T-helper 9 cell (primary cell): ENCODE results near the gene C19orf73.
"Not testable (repeated sequence)": the region's sequence is repeated elsewhere in the genome, so short reads cannot be mapped to it uniquely, and the experiment has no call there.

Experiments used
- DNase-seq: peaks from one replicate; pipeline ENCODE4 v3.0.0-alpha.2; 2020

Gene C19orf73

DNA sequence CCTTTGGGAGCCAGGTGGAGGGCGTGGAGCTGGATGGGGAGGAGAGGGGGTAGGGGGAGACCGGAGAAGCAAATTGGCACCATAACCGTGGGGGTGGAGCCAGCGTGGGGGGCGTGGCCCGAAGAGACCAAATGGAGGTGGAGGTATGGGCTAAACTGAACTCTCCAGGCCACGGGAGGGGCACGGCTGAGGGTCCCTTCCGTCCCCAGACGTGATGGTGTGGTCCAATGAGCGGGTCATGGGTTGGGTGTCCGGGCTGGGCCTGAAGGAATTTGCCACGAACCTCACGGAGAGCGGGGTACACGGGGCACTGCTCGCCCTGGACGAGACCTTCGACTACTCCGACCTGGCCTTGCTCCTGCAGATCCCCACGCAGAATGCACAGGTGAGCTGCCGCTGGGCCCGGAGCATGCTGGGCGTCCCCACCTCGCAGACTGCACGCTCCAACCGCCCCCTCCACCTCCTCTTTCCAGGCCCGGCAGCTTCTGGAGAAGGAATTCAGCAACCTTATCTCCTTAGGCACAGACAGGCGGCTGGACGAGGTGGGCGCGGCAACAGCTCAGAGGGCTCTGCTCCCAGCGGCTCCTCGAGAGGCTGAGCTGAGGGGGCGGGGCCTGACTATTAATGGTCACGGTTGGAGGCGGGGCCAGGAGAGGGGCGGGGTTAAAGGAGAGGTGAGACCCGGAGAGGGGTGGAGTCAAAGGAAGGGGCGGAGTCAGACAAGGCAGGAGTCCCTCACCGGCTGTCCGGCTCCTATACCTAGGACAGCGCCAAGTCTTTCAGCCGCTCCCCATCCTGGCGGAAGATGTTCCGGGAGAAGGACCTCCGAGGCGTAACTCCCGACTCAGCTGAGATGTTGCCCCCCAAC, 30.1 kb upstream of the C19orf73 start:
- peak; percentile 73 for DNase-seq

GRCh38 chr19:49148044-49148682, 29.2 kb upstream of the C19orf73 start:
- DNase-seq: no peak

- not testable (repeated sequence) for DNase-seq
These were observed 27.4 kb upstream of the C19orf73 start for GRCh38 chr19:49146408-49146770.

DNA sequence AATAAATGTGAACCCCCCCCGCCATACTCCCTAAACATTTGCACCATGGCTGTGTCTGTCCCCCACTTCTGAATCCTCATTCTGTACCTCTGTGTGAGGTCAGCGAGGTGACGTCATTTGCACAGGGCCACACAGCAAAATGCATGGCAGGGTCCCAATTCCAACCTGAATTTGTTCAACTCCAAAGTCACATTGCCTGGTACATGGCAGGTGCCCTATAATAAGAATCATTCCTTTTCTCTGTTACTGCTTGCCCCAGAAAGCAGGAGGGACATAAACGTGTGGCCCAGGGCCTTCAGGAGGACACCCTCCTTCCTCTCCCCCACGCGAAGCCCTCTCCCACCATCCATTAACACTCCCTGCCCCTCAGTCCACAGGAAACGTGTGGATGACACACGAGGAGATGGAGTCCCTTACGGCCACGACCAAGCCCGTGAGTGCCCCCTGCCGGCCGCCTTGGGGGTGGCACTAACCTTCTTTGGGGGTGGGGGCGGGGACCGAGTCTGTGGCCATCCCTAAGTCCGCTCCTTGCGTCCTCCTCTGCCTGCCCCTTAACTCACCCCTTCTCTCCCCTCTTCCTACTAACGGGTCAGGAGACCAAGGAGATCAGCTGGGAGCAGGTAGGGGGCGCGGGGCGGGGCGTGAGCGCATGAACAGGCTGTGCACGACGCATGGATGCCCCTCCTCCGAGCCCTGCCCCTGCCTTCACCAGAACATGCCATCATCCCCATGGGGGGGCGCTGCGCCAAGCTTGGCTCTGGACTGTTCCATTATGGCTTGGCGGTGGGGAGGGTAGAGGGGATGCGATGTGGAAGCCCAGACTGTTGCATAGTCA, 26.8 kb upstream of the C19orf73 start:
- DNase-seq: peak; percentile 84

DNA sequence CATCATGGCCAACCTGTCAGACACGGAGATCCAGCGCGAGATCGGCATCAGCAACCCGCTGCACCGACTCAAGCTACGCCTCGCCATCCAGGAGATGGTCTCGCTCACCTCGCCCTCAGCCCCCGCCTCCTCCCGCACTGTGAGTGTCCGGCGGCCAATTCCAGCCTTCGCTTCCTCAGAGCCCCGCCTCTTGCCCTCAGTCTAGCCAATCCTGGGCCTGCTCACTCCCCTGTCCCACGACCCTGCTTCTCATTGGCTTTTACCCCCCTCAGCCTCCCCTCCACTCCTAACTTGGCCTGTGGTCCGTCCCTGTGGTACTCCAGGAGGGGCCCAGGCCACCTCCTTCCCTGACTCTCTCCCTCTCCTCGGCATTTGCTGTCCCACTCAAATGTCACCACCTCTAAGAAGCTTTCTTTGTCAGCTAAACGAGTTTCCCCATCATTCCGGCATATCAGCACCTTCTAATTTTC, 24.0 kb upstream of the C19orf73 start:
- DNase-seq: no peak

DNA sequence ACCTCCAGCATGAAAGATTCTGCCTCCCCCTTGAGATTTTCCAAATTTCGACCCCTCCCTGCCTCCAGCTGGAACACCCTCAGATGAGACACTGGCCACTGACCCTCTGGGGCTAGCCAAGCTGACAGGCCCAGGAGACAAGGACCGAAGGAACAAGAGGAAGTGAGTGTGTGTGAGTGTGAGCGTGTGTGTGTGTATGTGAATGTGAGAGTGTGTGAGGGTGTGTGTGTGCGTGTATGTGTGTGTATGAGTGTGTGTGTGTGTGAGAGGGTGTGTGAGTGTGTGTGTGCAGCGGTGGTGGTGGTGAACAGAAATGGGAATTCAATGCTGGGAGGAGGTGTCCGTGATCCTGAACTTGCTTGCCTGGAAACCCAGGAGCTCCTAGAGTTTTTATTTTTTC, 22.4 kb upstream of the C19orf73 start:
- no peak for DNase-seq

DNA sequence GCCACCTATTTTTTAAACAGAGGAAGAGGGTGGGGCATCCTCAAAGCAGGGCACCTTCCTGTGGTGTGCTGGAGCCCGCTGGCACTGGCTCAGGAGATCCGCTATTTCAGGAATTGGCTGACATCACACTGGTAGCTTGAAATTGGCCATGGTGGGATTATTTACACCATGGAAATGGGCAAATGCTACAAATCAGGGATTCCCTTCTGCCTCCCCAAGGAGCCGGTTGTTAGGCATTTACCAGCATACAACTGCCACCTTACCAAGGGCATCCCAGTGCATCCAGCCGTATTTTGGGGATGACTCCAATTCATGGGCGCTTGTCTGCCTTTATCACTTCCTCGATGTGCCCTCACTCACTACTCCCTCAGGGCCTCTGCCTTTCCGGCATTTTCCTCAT, 22.0 kb upstream of the C19orf73 start:
- DNase-seq: no peak

DNA sequence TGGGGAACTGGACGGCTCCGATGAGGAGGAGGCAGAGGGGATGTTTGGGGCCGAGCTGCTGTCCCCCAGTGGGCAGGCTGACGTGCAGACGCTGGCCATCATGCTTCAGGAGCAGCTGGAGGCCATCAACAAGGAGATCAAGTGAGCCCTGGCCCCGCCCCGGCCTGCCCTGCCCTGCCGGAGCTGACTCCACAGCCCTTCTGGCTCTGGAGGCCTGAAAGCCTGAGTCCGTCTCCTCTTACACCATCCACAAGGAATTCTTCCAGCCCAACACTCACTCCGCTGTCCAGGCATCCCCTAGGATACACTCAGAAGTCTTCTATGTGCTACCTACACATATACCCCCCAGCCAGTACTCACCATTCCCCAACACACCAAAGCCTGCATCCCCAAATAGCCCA, 17.8 kb upstream of the C19orf73 start:
- no peak for DNase-seq

DNA sequence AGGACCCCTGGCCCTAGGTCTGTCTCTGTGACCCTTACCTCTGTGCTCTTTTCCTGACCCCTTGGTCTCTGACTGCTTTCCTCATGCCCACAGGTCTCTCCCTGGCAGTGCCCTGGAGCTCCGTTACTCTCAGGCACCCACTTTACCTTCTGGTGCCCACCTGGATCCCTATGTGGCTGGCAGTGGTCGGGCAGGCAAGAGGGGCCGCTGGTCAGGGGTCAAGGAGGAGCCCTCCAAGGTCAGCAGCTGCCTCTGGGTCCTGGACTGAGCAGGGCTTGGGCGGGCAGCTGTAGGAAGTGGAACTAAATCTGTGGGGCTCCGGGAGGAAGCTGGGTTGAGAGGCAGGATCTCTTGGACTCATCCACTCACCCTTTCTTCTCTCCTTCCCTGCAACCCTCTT, 16.7 kb upstream of the C19orf73 start:
- DNase-seq: no peak

GRCh38 chr19:49133621-49134454, 14.9 kb upstream of the C19orf73 start:
- no peak for DNase-seq

GRCh38 chr19:49132974-49133609, 14.1 kb upstream of the C19orf73 start:
- no peak for DNase-seq

DNA sequence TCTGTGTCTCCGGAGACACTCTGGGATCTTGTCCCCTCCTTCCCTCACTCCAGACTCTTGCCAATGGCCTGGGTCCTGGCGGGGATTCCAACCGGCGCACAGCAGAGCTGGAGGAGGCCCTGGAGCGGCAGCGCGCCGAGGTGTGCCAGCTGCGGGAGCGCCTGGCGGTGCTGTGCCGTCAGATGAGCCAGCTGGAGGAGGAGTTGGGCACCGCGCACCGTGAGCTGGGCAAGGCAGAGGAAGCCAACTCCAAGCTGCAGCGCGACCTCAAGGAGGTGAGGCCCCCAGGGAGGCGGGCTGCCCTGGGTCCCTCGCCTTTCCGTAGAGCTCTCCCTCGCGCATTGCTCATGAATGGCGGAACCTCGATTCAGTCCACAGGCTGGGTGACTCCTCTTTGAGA, 11.4 kb upstream of the C19orf73 start:
- no peak for DNase-seq

DNA sequence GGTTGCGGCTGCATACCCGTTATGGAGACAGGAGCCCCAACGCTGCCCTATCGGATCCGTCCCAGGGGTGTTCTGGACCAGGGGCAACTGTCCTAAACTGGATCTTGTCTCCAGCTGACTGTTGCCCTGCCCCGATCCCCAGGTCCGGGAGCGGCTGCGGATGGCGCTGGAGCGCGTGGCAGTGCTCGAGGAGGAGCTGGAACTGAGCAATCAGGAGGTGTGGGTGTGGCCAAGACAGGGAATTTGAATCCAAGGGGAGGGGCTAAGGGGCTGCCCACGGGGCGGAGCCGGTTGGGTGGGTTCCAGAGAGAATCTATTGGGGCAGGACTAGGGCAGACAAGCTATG, 10.3 kb upstream of the C19orf73 start:
- no peak for DNase-seq

GRCh38 chr19:49128545-49129237, 9.7 kb upstream of the C19orf73 start:
- DNase-seq: no peak

- peak; percentile 94 for DNase-seq
These were observed 9.0 kb upstream of the C19orf73 start for GRCh38 chr19:49127674-49128544.

GRCh38 chr19:49127225-49127624, 8.3 kb upstream of the C19orf73 start:
- not testable (repeated sequence) for DNase-seq

DNA sequence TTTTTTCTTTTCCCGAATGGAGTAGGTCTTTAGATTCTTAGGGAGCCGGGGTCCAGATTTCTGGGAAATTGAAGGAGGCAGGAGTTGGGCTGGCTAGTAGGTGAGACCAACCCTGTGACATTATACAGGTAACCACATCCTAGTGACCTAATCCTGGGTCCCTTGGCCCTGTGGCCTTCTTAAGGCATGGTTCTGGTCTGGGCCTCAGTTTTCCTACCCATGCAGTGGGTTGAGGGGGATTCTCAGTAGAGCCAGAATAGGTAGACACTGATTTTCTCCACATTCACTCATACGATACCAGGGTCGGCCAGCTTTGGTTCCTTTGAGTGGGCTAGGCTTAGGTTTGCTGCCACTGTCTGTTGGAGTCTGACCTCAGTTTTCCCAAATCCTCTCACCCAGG, 7.6 kb upstream of the C19orf73 start:
- no peak for DNase-seq

DNA sequence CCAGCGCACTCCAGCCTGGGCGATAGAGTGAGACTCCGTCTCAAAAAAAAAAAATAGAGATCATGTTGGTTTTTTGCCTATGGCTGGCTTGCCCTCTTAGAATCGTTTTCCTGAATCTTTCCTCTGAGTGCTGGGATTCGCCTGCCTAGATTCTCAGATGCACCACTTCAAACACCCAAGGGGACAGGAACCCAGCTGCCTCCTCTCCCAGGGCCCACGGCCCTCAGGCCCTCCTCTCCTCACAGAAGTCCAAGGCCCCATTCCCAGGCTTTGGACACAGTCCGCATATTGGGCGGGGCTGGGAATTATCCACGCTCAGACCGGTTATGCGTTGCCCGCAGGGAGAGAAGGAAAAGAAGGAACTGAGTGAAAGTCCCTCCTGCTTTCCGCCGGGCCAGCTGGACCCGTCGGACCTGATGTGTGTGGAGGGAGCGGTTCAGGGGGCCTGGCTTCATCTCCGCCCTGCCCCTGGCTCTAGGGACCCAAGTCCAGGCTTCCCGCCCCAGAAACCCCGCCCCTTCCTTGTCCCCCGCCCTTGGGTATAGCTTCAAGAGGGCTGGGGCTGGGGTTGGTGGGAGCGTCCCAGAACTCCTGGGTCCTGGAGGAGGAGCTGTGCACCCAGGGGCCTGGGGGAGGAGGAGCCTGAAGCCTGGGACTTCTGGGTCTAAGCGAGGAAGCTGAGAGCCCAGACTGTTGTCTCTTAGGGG, 6.2 kb upstream of the C19orf73 start:
- DNase-seq: no peak

DNA sequence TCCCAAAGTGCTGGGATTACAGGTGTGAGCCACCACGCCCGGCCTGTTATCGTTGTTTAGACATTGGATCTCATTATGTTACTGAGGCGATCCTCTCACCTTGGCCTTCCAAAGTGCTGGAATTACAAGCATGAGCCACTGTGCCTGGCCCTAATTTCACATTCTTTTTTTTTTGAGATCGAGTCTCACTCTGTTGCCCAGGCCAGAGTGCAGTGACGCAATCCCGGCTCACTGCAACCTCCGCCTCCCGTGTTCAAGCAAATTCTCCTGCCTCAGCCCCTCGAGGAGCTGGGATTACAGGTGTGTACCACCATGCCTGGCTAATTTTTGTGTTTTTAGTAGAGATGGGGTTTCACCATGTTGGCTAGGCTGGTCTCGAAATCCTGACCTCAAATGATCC, 4.3 kb upstream of the C19orf73 start:
- DNase-seq: not testable (repeated sequence)

- not testable (repeated sequence) for DNase-seq
These were observed 2.9 kb upstream of the C19orf73 start for GRCh38 chr19:49121841-49122240.
